Renal cortical epithelial cell (primary cell): Measurements from ENCODE around the gene EGF. TPM values are rescaled to one million over a fixed set of nuclear protein-coding genes. Genes with fewer than 3 reads are reported as not detected.
A peak's percentile ranks its signal among the peaks of the same experiment; 100 is the strongest.
"Not testable (repeated sequence)": the region's sequence is repeated elsewhere in the genome, so short reads cannot be mapped to it uniquely, and the experiment has no call there.

Source experiments
- DNase-seq: peaks from one replicate; pipeline ENCODE4 v3.0.0-alpha.2; 2011; ENCODE audit warnings: low read depth
- total RNA-seq: library from RNA; depleted of rRNA; stranded (reverse); fragments of >200 nt; gene quantifications from 2 replicates; pipeline ENCODE4 v1.2.3, GENCODE V29; 2014

The EGF gene
- total RNA-seq, 1 donor from 2014 or later: 0.65 TPM

DNA sequence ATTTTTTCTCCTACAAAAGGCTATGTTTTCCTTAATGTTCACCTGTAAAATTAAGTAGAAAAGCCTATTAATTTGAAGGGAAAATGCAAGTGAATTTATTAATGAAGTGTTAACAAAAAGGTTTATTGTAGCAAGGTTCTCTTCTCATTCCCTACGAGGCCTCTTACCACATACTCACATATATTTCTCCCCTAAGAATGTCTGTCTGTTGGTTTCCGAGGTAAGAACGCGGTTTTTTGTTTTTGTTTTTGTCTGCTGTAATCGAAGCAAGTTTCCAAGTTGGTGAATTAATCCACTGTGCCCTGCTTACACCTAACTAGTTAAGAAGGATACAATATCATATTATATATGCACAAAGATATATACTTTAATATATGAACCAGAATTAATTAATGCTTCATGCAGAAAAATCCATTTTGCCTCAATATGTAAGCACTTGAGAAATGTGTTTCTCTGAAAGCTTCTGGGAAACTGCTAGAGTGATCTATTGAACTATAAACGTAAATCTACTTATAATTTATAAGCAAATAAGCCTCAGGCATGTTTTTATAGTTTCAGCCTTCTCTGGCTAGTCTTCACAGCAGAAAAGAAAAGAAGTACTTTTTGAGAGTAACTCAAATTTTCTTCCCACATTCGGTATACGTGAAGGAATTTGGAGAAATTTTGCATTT, 120.8 kb downstream of the EGF start:
- DNase-seq: no peak

GRCh38 chr4:110034026-110034393, 121.3 kb downstream of the EGF start:
- DNase-seq: no peak

GRCh38 chr4:110039164-110039563, 126.5 kb downstream of the EGF start:
- DNase-seq: not testable (repeated sequence)

- no peak for DNase-seq
Measured at GRCh38 chr4:110041735-110042134, 129.1 kb downstream of the EGF start.

DNA sequence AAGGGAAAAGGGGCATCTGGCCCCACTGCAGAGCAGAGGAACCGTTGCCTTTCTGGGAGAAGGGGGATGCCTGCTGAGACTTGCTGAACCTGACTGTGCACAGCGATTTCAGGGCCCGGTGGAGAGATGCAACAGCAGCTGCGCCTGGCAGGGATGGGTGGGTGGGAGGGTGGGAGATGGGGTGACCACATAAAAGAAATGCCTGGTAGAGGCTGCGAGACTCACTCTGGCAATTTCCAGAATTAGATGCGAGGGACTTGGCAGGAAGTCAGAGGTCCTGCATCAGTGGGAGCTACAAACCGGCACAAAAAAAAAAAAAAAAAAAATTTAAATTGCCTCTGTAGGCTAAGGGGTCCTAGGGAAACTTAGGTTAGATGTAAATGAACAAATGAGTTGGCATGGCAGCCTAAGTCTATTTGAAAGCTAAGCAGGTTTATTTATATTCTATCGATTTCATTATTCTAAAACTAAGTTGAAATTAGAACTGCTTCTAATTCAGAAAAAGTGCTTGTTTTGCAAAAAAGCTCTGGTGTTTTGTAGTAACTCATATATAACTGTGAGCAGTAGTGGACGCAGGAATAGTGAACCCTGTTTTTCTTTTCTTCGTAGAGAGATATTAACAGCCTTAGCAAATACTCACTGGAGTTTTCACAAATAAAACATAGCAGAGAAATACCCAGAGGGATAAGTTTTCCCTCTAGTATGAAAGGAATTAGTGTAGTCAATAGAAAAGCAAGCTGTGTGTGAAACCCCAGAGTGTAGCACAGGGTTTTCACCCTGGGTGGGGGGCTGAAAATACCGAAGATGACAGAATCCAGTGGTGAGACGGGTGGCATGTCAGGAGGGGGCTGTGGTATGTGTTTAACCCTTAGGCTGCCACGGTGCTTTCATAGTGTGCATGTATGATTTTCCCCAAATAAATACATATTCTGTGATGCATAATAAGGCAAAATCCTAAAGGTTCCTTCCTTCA, 130.1 kb downstream of the EGF start:
- DNase-seq: no peak

DNA sequence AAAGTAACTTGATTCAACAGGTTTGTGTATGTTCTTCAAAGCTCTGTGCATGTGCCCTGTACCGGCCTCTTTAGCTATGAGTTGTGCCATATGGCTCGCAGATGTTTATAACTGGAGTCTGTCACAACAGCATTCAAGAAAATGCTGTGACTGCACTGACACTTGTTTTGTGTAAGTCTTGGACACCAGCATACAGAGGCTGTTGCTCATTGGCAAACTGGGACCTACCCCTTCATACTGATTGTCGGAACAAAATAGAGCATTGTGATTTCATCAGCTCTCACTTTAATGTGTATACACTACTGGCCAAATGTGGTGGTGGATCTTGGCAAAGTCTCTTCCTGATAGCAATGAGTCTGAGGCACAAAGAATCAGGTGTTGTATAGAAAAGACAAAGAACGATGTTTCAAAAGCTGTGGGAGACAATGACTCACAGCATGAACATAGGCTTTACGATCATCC, 133.9 kb downstream of the EGF start:
- no peak for DNase-seq

DNA sequence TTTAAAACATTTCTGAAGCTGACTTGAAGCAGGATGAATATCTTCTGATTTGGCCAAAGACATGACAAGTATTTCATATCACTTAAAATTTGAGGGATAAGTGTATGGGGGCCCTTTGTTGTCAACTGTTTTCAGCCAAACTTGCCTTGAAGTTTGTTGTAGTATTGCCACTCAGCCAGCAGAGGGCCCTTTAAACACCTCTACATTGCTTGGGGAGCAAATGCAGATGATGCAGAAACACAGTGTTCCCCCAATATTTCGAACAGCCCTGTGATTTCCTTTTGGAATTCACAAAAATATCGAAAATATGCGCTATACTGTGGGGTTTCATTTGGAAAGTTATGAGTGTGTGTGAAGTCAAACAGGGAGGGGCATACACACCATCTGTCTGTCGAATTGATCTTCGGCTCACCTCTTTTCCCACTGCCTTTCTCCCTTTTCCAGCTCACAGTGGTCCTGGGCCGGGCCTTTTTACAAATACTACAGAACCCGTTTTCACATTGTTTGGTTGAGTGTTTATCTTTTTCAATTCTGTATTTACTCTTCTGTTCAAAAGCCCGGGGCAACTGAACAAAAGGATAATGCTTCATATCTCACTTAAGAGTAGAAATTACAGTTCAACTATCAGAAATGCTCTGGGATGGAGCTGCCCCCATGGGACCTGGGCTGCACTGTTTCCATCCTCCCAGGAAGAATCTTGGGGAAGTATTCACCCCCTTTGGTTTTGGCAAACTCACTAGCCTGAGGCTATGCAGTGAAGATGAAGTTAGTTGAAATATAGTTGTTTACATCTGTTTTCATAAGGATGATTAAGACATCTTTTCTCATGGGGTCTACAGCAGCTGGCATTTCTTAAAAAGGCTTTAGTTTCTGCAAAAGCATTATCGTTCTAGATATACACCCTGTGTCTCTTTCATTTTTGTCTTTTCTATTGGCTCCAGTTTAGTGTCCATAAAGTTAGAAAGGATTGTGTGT, 137.6 kb downstream of the EGF start:
- DNase-seq: peak; percentile 32

DNA sequence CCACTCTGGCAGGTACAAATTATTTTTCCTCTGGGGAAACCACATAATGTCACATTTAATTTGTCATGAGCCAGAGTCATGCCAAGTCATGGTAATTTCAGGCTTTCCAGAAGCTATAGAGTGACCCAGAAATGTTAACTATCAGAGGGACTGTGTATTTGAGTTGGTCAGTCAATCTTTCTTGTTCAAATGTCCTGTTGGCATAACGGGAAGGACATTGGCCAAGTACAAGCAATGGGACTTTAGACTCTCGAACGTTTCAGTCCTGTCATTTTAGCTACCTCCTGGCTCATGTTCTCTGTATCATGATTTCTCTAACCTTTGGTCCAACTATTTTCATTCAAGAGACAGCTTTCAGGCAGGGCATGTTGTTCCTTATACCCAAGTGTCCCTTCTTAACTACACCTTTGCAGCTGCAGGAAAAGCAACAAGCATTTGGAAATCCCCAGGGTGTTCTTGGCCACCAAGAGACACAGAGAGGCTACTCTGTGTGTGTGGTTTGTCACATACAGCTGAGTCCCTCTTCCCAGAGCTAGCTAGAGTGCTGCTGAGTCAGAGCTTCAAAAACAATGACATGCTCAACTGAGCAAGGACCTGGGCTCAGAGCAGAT, 142.6 kb downstream of the EGF start:
- DNase-seq: peak; percentile 93

GRCh38 chr4:110058677-110059076, 146.0 kb downstream of the EGF start:
- DNase-seq: peak; percentile 33

- DNase-seq: peak; percentile 25
Measured at GRCh38 chr4:110059556-110060191, 147.0 kb downstream of the EGF start.

- no peak for DNase-seq
Measured at GRCh38 chr4:110061076-110061475, 148.4 kb downstream of the EGF start.

Other genes starting within 250 kb of the EGF start
- 106 and 110 TPM in 2 replicates for gene CASP6, start 209.4 kb upstream of the EGF start, total RNA-seq
- gene PLA2G12A, start 182.8 kb upstream of the EGF start, total RNA-seq: 7.1 and 18.1 TPM in 2 replicates
- gene CFI, start 110.9 kb upstream of the EGF start, total RNA-seq: 29.7 and 356 TPM in 2 replicates
- gene GAR1, start 97.1 kb upstream of the EGF start, total RNA-seq: 3.0 and 5.6 TPM in 2 replicates
- 0.15 TPM in 1 of 2 replicates, not detected in the other for gene RRH, start 84.9 kb upstream of the EGF start, total RNA-seq
- 0.15 TPM in 1 of 2 replicates, not detected in the other for gene LRIT3, start 64.8 kb upstream of the EGF start, total RNA-seq